NT2/D1 (cell line): ENCODE results near the gene EXD1.

Experiments
- SUZ12 ChIP-seq: IDR thresholded peaks from 2 replicates; pipeline ENCODE4 v1.6.1; 2011; ENCODE audit not compliant: insufficient read length, insufficient read depth; ENCODE audit errors: extremely low read depth
- YY1 ChIP-seq: IDR thresholded peaks from 2 replicates; pipeline ENCODE4 v1.6.1; 2011; ENCODE audit not compliant: insufficient read length, insufficient read depth
- ZNF274 ChIP-seq: IDR thresholded peaks from 2 replicates; pipeline ENCODE4 v1.6.1; 2011; ENCODE audit warnings: mild to moderate bottlenecking, low read depth, low read length

DNA sequence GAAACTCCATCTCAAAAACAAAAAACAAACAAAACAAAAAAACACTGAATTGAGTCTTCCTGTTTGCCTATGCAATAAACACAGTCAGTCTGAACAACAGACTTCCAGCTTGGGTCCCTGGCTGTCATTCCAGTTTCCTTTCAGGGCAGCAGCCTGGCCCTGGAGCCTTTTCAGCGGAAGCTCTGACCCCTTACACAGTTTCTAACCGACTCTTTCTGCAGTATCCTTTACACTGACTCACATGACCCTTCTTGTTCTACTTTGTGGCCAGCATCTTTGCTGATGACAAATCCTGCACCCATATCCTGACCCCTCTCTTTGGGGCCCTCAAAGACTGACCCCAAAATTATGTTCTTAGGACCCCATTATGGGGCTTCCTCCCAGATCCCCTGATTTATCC lies 76.1 kb downstream of the EXD1 start:
- TF ChIP-seq ZNF274 (no peak), YY1 (no peak), SUZ12 (no peak)
